Ascending aorta (tissue), 2 donors: ENCODE data around the gene RHBDF1. TPM values are rescaled to one million over a fixed set of nuclear protein-coding genes. Genes with fewer than 3 reads are reported as not detected.

Source experiments
- DNase-seq, 2 donors: peaks; one replicate each; pipeline ENCODE4 v3.0.0-alpha.2; 2019; ENCODE audit warnings: low spot score in 2 of 2
- H3K27ac ChIP-seq, 2 donors: fragments of 200-600 bp; sonication (generic); one replicate each; pipeline ENCODE4 v1.5.1; 2016 to 2017; ENCODE audit warnings: mild to moderate bottlenecking in 1 of 2
- H3K27me3 ChIP-seq: fragments of 200-600 bp; sonication (generic); one replicate; pipeline ENCODE4 v1.5.1; 2017
- H3K36me3 ChIP-seq, 2 donors: fragments of 200-600 bp; sonication (generic); one replicate each; pipeline ENCODE4 v1.5.1; 2016
- H3K4me1 ChIP-seq, 2 donors: fragments of 200-600 bp; sonication (generic); one replicate each; pipeline ENCODE4 v1.5.1; 2016 to 2017; ENCODE audit warnings: mild to moderate bottlenecking in 1 of 2
- H3K4me3 ChIP-seq, 2 donors: fragments of 200-600 bp; sonication (generic); one replicate each; pipeline ENCODE4 v1.5.1; 2016 to 2017; ENCODE audit warnings: mild to moderate bottlenecking in 1 of 2
- H3K9me3 ChIP-seq, 2 donors: fragments of 200-600 bp; sonication (generic); one replicate each; pipeline ENCODE4 v1.5.1; 2016
- intact Hi-C: fragments of 100-400 bp; cut with DNase I; formaldehyde crosslinking; loops from one replicate; pipeline ENCODE4 v1.15.1; 2023
- total RNA-seq: library from RNA; depleted of rRNA; stranded (reverse); fragments of >200 nt; gene quantifications from one replicate; pipeline ENCODE4 v1.1.0, GENCODE V29; 2016
- TF ChIP-seq, protein P1 (sequence below), 3 experiments: fragments of 200-600 bp in 2 of 3; fragments of 450-650 bp in 1 of 3; sonication (generic) in 2 of 3; IDR thresholded peaks; one replicate each; pipeline ENCODE4 v1.5.1; 2016 to 2019; ENCODE audit warnings: antibody characterized with exemption in 3 of 3, mild to moderate bottlenecking in 1 of 3, moderate library complexity in 1 of 3

The RHBDF1 gene
- total RNA-seq, 1 donor from 2014 or later: 146 TPM

- H3K36me3 ChIP-seq: peaks cover 16 to 22% of the 10 kb centered on the region in 2 donors
- TF ChIP-seq, protein P1, sequence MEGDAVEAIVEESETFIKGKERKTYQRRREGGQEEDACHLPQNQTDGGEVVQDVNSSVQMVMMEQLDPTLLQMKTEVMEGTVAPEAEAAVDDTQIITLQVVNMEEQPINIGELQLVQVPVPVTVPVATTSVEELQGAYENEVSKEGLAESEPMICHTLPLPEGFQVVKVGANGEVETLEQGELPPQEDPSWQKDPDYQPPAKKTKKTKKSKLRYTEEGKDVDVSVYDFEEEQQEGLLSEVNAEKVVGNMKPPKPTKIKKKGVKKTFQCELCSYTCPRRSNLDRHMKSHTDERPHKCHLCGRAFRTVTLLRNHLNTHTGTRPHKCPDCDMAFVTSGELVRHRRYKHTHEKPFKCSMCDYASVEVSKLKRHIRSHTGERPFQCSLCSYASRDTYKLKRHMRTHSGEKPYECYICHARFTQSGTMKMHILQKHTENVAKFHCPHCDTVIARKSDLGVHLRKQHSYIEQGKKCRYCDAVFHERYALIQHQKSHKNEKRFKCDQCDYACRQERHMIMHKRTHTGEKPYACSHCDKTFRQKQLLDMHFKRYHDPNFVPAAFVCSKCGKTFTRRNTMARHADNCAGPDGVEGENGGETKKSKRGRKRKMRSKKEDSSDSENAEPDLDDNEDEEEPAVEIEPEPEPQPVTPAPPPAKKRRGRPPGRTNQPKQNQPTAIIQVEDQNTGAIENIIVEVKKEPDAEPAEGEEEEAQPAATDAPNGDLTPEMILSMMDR (IDR thresholded peaks at IDR 0.05): peak; percentile 67 to 83 (median 70)
- H3K4me1 ChIP-seq: peaks cover 9 to 19% of the 10 kb centered on the region in 2 donors
- peak overlapping the region; percentile 37 to 54 for H3K27ac ChIP-seq
- H3K9me3 ChIP-seq: no peaks in the 10 kb centered on the region
- intact Hi-C loops: loop anchor here (1.0 kb wide), 1 partner anchor 75 kb away; no protein-coding TSS in a partner anchor
- no peaks in the 10 kb centered on the region for H3K27me3 ChIP-seq
- H3K4me3 ChIP-seq: no peak overlapping the region
- peak in 1 of 2 donors; percentile 79 for DNase-seq
Measured at GRCh38 chr16:106623-107324, 34.3 kb upstream of the RHBDF1 start.

GRCh38 chr16:105521-105920 lies 33.1 kb upstream of the RHBDF1 start:
- peaks cover 10 to 15% of the 10 kb centered on the region in 2 donors for H3K36me3 ChIP-seq
- no peak overlapping the region for H3K4me3 ChIP-seq
- peaks cover 17 to 29% of the 10 kb centered on the region in 2 donors for H3K4me1 ChIP-seq
- no peaks in the 10 kb centered on the region for H3K9me3 ChIP-seq
- H3K27ac ChIP-seq: no peak overlapping the region
- intact Hi-C loops: no loop called here
- no peak for DNase-seq
- TF ChIP-seq, protein P1 (IDR thresholded peaks at IDR 0.05): no peak
- no peaks in the 10 kb centered on the region for H3K27me3 ChIP-seq

- H3K27ac ChIP-seq: peak overlapping the region in 1 of 2 donors; percentile 84
- TF ChIP-seq, protein P1 (IDR thresholded peaks at IDR 0.05): no peak
- peaks cover 5 to 10% of the 10 kb centered on the region in 2 donors for H3K36me3 ChIP-seq
- no peaks in the 10 kb centered on the region for H3K27me3 ChIP-seq
- no peaks in the 10 kb centered on the region for H3K9me3 ChIP-seq
- peaks cover 17 to 29% of the 10 kb centered on the region in 2 donors for H3K4me1 ChIP-seq
- no peak overlapping the region for H3K4me3 ChIP-seq
- DNase-seq: no peak
- intact Hi-C loops: no loop called here
Measured at GRCh38 chr16:104928-105327, 32.5 kb upstream of the RHBDF1 start.

DNA sequence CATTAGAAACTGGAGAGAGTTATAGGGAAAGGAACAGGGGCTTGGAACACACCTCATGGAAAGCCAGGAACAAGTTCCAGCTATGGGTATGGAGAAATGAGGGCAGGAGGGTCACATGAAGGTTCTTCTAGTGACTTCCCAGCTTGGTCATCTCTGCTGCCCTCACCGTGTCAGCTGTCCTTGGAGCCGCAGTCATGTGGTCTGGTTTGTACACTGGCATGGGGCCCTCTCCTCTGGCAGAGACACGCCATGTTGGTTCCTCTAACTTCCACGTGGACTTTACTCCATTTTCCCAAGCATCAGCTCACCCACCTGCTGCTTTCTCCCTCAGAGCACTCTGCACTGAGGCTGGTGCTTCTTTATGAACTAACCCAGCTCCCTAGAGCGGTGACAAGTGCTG lies 31.9 kb upstream of the RHBDF1 start:
- H3K27me3 ChIP-seq: no peaks in the 10 kb centered on the region
- intact Hi-C loops: no loop called here
- no peaks in the 10 kb centered on the region for H3K9me3 ChIP-seq
- no peak for DNase-seq
- H3K4me1 ChIP-seq: peaks cover 17 to 29% of the 10 kb centered on the region in 2 donors
- H3K4me3 ChIP-seq: no peak overlapping the region
- peak overlapping the region; percentile 83 to 84 for H3K27ac ChIP-seq
- H3K36me3 ChIP-seq: peaks cover 0 to 4% of the 10 kb centered on the region in 2 donors
- TF ChIP-seq, protein P1 (IDR thresholded peaks at IDR 0.05): no peak

DNA sequence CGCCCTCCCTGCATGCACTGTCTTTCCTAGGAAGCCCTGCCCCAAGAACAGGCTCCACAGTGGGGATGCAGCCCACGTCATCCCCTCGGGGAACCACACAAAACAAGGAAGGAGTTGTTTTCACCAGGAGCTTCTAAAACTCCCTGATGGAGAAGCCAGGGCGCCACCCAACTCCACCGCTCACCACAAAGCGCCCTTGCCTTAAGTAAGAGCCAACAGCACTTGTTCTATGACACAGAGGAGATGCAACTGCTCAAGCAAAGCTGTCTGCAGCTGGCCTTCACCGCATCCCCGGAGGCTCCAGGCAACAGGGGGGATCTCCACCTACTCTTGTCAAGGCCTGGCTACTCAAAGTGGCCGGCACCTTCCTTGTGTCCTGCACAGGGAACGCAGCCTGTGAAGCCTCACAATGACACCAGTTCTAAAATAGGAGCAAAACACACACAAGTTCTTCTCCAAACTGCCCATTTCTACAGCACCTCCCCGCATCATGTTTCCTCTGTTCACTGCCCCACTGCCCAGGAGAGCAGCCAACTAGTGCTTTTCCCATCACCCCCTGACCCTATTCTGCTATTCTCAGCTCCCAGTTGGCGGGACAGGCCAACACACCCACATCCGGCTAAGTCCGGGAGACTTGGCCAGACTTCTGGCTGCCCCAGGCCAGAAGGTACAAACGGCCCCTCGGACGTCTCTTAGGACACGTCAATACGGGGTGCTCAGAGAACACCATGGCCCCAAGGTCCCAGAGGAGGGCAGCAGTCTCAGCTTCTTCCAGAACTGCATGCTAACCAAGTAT lies 29.8 kb upstream of the RHBDF1 start:
- H3K4me1 ChIP-seq: peaks cover 17 to 35% of the 10 kb centered on the region in 2 donors
- no peaks in the 10 kb centered on the region for H3K27me3 ChIP-seq

More for the DNA sequence above, 29.8 kb upstream of the RHBDF1 start:
- Histone ChIP-seq H3K9me3 (no peaks in the 10 kb centered on the region), H3K27ac (peak overlapping the region; percentile 83 to 84), H3K36me3 (peaks cover 0 to 11% of the 10 kb centered on the region in 2 donors), H3K4me3 (peak overlapping the region in 1 of 2 donors; percentile 21)
- TF ChIP-seq, protein P1 (IDR thresholded peaks at IDR 0.05): peak in 2 of 3 experiments; percentile 12 to 14
- peak; percentile 61 to 92 for DNase-seq
- intact Hi-C loops: no loop called here
